ENCODE measurements around the gene TIMM10.

TIMM10 gene

GRCh38 chr11:57482782-57483561, 47.6 kb downstream of the TIMM10 start:
- peak in 4 of 5 donors; percentile 36 to 55 (median 40) for DNase-seq

GRCh38 chr11:57481915-57482781, 48.4 kb downstream of the TIMM10 start:
- no peak for DNase-seq

GRCh38 chr11:57481315-57481714, 49.2 kb downstream of the TIMM10 start:
- no peak for DNase-seq

GRCh38 chr11:57480409-57481137, 50.0 kb downstream of the TIMM10 start:
- peak in 3 of 5 donors; percentile 33 to 60 (median 42) for DNase-seq

- DNase-seq: no peak
Observed at GRCh38 chr11:57479911-57480310, 50.6 kb downstream of the TIMM10 start.

GRCh38 chr11:57479021-57479663, 51.4 kb downstream of the TIMM10 start:
- no peak for DNase-seq

Measured in T-helper 1 cell (primary cell).